ENCODE measurements around the gene TMEM271. TPM values are rescaled to one million over a fixed set of nuclear protein-coding genes. Genes with fewer than 3 reads are reported as not detected.

The TMEM271 gene
- total and polyA plus RNA-seq, 2 donors (not counting 3 experiments of a cell fraction or from before 2014, with no cell fraction given) = not detected

GRCh38 chr4:623914-624566 lies 47.9 kb upstream of the TMEM271 start:
- dilution Hi-C loops (cut with MboI; ENCODE audit: extremely low pct_ligation_motif_present, low sequenced_read_pairs) = no loop called here
- Histone ChIP-seq H3K36me3 (ENCODE audit: control insufficient read depth in 2 of 2, extremely low read depth in 1 of 2, insufficient read depth in 2 of 2, low read length in 2 of 2) (no peaks in the 10 kb centered on the region), H3K79me2 (ENCODE audit: control insufficient read depth, insufficient read depth, low read length) (no peaks in the 10 kb centered on the region), H3K9me1 (replicated peaks; ENCODE audit: control insufficient read depth, extremely low read depth, insufficient read depth, low read length) (no peaks in the 10 kb centered on the region), H2AFZ (ENCODE audit: low read depth, low read length) (no peak overlapping the region), H3K4me3 (replicated peaks in 1 of 3; ENCODE audit: insufficient read depth in 1 of 3, low read depth in 1 of 3, low read length in 3 of 3) (no peak overlapping the region), H3K9me3 (replicated peaks; ENCODE audit: control insufficient read depth, insufficient read depth, low read length) (no peaks in the 10 kb centered on the region), H3K27me3 (ENCODE audit: control insufficient read depth in 2 of 2, insufficient read depth in 2 of 2, low read length in 2 of 2) (no peaks in the 10 kb centered on the region), H3K4me2 (ENCODE audit: insufficient read depth, low read length) (no peak overlapping the region), H3K4me1 (ENCODE audit: control insufficient read depth, extremely low read depth, insufficient read depth, low read length) (no peaks in the 10 kb centered on the region), H4K20me1 (replicated peaks; ENCODE audit: control insufficient read depth, extremely low read depth, insufficient read depth, low read length) (no peaks in the 10 kb centered on the region), H3K9ac (replicated peaks; ENCODE audit: extremely low read depth, insufficient read depth, low read length) (no peak overlapping the region), H3K27ac (ENCODE audit: insufficient read depth, low read depth, low read length) (no peak overlapping the region)
- DNase-seq (ENCODE audit: low read depth, low spot score) (no peak), FAIRE-seq (no peak)
- no TSS peak for BruUV-seq (replicated peaks)
- ChIA-PET POLR2A (no interaction called here), CTCF (no interaction called here)
- intact Hi-C loops (cut with micrococcal nuclease) = no loop called here
- TF ChIP-seq JUN (IDR thresholded peaks at IDR 0.05; ENCODE audit: borderline replicate concordance, insufficient read depth, insufficient read length, low read depth) (no peak), POLR2A (IDR thresholded peaks at IDR 0.05; ENCODE audit: low read depth, low read length) (no peak), FOS (IDR thresholded peaks at IDR 0.05; ENCODE audit: borderline replicate concordance, insufficient read depth, low read length) (no peak), EZH2 (IDR thresholded peaks at IDR 0.05; ENCODE audit: borderline replicate concordance, low read depth, low read length, severe bottlenecking) (no peak), CTCF (IDR thresholded peaks at IDR 0.05; ENCODE audit: extremely low read depth in 1 of 2, insufficient read depth in 1 of 2, low read depth in 1 of 2, low read length in 2 of 2) (no peak), GATA2 (IDR thresholded peaks at IDR 0.05; ENCODE audit: insufficient read depth, insufficient read length, low read depth, low read length) (no peak), MYC (IDR thresholded peaks at IDR 0.05; ENCODE audit: low read depth, low read length) (no peak), POLR2AphosphoS5 (IDR thresholded peaks at IDR 0.05; ENCODE audit: insufficient read depth, low read depth, low read length) (no peak), MAX (IDR thresholded peaks at IDR 0.05; ENCODE audit: insufficient read depth, insufficient read length) (no peak)

Measured in endothelial cell of umbilical vein (primary cell).